Measurements from ENCODE around the gene GAL3ST2.

- TF ChIP-seq RARB (CRISPR knock-in tag; IDR thresholded peaks at IDR 0.05) = no peak
- no peak for TF ChIP-seq CREB5 (CRISPR knock-in tag; IDR thresholded peaks at IDR 0.05; ENCODE audit: low read depth)
- no peak for TF ChIP-seq ZFP30 (CRISPR knock-in tag; IDR thresholded peaks at IDR 0.05)
- no peak for TF ChIP-seq ISL1 (CRISPR knock-in tag; IDR thresholded peaks at IDR 0.05)
- no peak for TF ChIP-seq TCF4 (CRISPR knock-in tag; IDR thresholded peaks at IDR 0.05; ENCODE audit: borderline replicate concordance)
- no peak for TF ChIP-seq CSDC2 (CRISPR knock-in tag; IDR thresholded peaks at IDR 0.05)
- no peak for TF ChIP-seq PATZ1 (CRISPR knock-in tag; IDR thresholded peaks at IDR 0.05; ENCODE audit: borderline replicate concordance)
- TF ChIP-seq ARNTL (CRISPR knock-in tag; IDR thresholded peaks at IDR 0.05; ENCODE audit: borderline replicate concordance, low read depth) = no peak
- no peak for TF ChIP-seq TOX (CRISPR knock-in tag; IDR thresholded peaks at IDR 0.05; ENCODE audit: borderline replicate concordance)
- TF ChIP-seq TSHZ2 (CRISPR knock-in tag; IDR thresholded peaks at IDR 0.05) = no peak
- no peak for TF ChIP-seq ESRRG (CRISPR knock-in tag; IDR thresholded peaks at IDR 0.05)
- TF ChIP-seq ZC3H10 (CRISPR knock-in tag; IDR thresholded peaks at IDR 0.05) = no peak
Observed at GRCh38 chr2:241744028-241744754, 32.4 kb upstream of the GAL3ST2 start.

Measured in SK-N-SH treated with all-trans-retinoic acid at 6 μM for 48 hours (cell line).